IPS-20b (cell line): ENCODE measurements around the gene NOL4.
A peak's percentile ranks its signal among the peaks of the same experiment; 100 is the strongest.
"Not testable (repeated sequence)": the region's sequence is repeated elsewhere in the genome, so short reads cannot be mapped to it uniquely, and the experiment has no call there.

ENCODE experiments used
- H3K27ac ChIP-seq: one replicate; pipeline ENCODE4 v1.5.1; 2013; ENCODE audit warnings: low read length
- H3K27me3 ChIP-seq: 2 replicates; pipeline ENCODE4 v1.6.1; 2013; ENCODE audit warnings: mild to moderate bottlenecking, low read length, inconsistent platforms; ENCODE audit not compliant: insufficient read depth
- H3K36me3 ChIP-seq: 2 replicates; pipeline ENCODE4 v1.6.1; 2013; ENCODE audit warnings: low read depth, mild to moderate bottlenecking, inconsistent platforms, low read length, moderate library complexity; ENCODE audit not compliant: insufficient read depth
- H3K4me1 ChIP-seq: 2 replicates; pipeline ENCODE4 v1.6.1; 2013; ENCODE audit warnings: mild to moderate bottlenecking, control low read depth, inconsistent platforms, low read length, moderate library complexity; ENCODE audit not compliant: insufficient read depth
- H3K4me3 ChIP-seq: 2 replicates; pipeline ENCODE4 v1.5.1; 2013; ENCODE audit warnings: mild to moderate bottlenecking, low read length, inconsistent platforms
- H3K9ac ChIP-seq: 2 replicates; pipeline ENCODE4 v1.6.1; 2013; ENCODE audit warnings: low read depth, mild to moderate bottlenecking, inconsistent platforms, low read length, moderate library complexity
- H3K9me3 ChIP-seq: 2 replicates; pipeline ENCODE4 v1.6.1; 2013; ENCODE audit warnings: mild to moderate bottlenecking, low read depth, low read length, inconsistent platforms; ENCODE audit not compliant: insufficient read depth

NOL4 gene, protein sequence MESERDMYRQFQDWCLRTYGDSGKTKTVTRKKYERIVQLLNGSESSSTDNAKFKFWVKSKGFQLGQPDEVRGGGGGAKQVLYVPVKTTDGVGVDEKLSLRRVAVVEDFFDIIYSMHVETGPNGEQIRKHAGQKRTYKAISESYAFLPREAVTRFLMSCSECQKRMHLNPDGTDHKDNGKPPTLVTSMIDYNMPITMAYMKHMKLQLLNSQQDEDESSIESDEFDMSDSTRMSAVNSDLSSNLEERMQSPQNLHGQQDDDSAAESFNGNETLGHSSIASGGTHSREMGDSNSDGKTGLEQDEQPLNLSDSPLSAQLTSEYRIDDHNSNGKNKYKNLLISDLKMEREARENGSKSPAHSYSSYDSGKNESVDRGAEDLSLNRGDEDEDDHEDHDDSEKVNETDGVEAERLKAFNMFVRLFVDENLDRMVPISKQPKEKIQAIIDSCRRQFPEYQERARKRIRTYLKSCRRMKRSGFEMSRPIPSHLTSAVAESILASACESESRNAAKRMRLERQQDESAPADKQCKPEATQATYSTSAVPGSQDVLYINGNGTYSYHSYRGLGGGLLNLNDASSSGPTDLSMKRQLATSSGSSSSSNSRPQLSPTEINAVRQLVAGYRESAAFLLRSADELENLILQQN

DNA sequence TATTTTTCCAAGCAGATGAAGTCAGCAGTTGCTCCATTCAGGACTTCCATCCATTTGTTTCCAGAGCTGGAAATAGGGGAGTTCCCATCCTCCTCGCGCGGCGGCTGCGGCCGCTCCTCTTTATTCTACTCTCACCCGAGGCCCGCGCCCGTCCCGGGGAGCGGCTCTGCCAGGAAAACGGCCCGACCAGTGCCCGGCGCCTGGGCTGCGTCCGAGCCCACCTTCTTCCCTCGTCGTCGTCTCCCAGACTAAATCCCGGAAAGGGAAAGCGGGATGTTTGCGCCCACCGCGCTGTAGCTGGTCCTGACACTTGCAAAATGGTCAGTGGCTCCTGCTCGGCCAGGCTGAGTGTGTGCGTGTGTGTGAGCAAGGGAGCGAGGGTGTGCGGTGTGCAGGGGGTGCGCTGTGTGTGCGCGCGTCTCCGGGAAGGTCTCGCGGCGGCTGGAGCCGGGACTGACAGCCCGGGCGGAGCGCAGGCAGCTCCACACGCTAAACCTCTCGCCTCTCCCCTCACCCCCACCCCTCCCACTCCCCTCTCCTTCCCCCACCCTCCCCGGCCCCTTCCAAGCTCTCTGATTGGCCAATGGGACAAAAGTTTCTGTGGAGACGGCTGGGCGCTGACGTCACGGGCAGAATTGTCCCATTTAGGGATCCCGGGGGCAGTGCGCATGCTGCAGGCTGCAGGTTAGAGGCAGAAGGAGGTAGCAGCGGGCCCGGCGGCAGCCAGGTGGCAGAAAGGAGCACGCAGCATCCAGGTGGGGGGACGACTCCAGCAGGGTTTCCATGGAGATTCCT lies at the start of gene NOL4:
NOL4 (minus strand) TSS at position 491 of the 795 bp plus-strand sequence. CDS start 1,660 bp downstream, outside the sequence.
- Histone ChIP-seq H3K27me3 (peaks cover 50% of the 10 kb centered on the region), H3K36me3 (no peaks in the 10 kb centered on the region), H3K9me3 (no peaks in the 10 kb centered on the region), H3K4me3 (peak within 1 kb of the TSS; percentile 82), H3K9ac (peak within 1 kb of the TSS; percentile 50; the same call in 1 of the 2 replicates), H3K4me1 (peaks cover 11% of the 10 kb centered on the region; the same call in 1 of the 2 replicates), H3K27ac (no peak within 1 kb of the TSS)

DNA sequence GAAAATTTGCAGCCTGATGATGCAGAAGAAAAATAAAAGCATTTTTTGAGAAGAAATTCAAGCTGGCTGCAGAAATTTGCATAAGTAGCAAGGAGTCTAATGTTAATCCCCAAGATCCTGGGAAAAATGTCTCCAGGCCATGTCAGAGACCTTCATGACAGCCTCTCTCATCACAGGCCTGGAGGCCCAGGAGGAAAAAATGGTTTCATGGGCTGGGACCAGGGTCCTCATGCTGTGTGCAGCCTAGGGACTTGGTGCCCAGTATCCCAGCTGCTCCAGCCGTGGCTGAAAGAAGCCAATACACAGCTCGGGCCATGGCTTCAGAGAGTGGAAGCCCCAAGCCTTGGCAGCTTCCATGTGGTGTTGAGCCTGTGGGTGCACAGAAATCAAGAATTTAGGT lies 41.3 kb upstream of the NOL4 start:
- H3K4me3 ChIP-seq, H3K27me3 ChIP-seq, H3K9ac ChIP-seq, H3K4me1 ChIP-seq, H3K27ac ChIP-seq, H3K36me3 ChIP-seq: not testable (repeated sequence)
- H3K9me3 ChIP-seq = peaks cover 23% of the 10 kb centered on the region

DNA sequence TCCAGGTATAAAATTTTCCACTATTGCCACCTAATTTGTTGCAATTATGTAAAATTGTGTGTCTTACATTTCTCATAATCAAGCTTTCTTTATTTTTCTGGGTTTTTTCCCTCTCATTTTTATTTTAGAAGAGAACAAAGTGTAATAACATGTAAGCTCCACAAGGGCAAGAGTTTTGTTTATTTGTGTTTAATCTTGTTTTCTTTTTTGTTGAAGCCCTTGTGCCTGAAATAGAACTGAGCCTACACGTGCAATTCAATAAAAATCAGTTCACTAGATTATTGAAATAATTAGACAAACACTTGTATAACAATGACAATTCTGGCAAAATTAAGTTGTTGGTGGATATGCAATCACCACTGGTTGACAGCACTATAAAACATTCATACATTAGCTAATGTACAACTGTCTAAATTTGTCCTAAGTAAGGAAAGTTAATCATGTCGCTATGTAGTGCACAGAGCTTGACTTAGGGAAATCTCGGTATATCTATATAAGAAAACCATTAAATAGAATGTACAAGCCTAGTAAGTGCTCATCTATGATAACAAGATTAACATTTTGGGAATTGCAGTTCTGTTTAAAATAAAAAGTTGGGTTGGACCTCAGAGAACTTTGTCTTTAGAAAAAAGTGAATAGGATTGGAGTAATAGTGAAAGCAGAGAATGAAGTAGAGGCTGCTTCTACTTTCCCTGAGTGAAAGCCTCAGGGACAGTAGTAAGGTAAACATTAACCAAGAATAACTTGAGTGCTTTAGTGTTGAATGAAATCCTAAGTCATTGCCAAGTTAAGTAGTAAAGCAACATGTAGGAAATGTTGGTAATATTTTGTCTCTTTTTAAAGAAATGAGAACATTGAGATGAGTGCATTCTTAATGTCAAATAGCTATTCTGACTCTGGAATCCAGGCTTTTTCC lies 37.4 kb upstream of the NOL4 start:
- Histone ChIP-seq H3K27me3 (no peaks in the 10 kb centered on the region), H3K4me3 (no peak overlapping the region), H3K36me3 (no peaks in the 10 kb centered on the region), H3K27ac (no peak overlapping the region), H3K4me1 (peaks cover 4% of the 10 kb centered on the region; the same call in 1 of the 2 replicates), H3K9me3 (peaks cover 15% of the 10 kb centered on the region), H3K9ac (no peak overlapping the region)

DNA sequence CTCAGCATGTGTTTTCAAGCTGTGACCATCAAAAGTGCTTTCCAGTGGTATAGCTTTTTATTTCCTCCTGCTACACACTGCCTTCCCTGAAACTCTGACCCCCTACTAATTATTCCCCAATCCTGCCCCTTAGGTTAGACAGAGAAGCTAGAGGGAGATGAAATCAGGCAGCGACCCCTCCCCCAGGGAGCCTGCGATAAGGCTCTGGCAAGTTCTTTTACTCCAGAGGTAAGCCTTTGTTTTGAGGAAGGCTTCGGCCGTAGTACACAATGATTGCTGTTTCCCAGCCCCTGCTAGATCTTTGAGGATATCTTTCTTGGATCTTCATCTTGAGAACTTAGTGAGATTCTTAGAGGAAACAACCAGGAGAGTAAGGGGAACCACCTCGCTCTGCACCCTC lies 33.5 kb upstream of the NOL4 start:
- no peak overlapping the region for H3K4me3 ChIP-seq
- H3K27ac ChIP-seq = no peak overlapping the region
- H3K36me3 ChIP-seq = no peaks in the 10 kb centered on the region
- H3K9ac ChIP-seq = no peak overlapping the region
- peaks cover 4% of the 10 kb centered on the region; the same call in 1 of the 2 replicates for H3K4me1 ChIP-seq
- H3K27me3 ChIP-seq = no peaks in the 10 kb centered on the region
- no peaks in the 10 kb centered on the region for H3K9me3 ChIP-seq

DNA sequence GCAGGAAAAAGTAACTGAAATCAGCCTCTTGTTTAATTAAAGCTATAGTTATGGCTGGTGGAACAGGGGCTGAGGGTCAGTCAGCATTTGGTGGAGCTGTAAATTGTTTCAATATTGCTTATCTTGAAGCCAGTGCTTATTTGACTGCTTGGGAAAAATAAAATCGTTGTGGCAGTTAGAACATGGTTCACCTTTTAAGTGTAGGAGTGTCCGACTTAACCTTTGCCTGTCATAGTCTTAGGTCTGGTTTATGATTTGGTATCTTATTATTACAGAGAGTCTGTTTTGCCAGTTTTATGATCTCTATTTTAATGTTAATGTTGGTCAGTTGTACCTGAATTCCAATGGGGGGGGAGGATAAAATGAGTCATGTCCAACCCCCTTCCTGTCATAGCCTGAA lies 27.2 kb upstream of the NOL4 start:
- Histone ChIP-seq H3K9me3 (peaks cover 12% of the 10 kb centered on the region; the same call in 1 of the 2 replicates), H3K27me3 (no peaks in the 10 kb centered on the region), H3K27ac (no peak overlapping the region), H3K4me3 (no peak overlapping the region), H3K36me3 (no peaks in the 10 kb centered on the region), H3K4me1 (no peaks in the 10 kb centered on the region), H3K9ac (no peak overlapping the region)

DNA sequence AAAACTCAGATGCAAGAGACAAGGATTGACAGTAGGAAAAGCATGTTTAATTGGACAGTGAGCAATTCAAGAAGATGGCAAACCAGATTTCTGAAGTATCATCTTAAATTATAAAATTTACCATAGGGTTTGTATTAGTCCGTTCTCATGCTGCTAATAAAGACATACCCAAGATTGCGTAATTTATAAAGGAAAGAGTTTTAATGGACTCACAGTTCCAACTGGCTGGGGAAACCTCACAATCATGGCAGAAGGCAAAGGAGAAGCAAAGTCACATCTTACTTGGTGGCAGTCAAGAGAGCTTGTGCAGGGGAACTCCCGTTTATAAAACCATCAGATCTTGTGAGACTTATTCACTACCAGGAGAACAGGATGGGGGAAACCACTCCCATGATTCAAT lies 24.0 kb upstream of the NOL4 start:
- Histone ChIP-seq H3K27me3 (no peaks in the 10 kb centered on the region), H3K4me1 (no peaks in the 10 kb centered on the region), H3K9ac (no peak overlapping the region), H3K4me3 (no peak overlapping the region), H3K27ac (no peak overlapping the region), H3K9me3 (peaks cover 12% of the 10 kb centered on the region; the same call in 1 of the 2 replicates), H3K36me3 (no peaks in the 10 kb centered on the region)

DNA sequence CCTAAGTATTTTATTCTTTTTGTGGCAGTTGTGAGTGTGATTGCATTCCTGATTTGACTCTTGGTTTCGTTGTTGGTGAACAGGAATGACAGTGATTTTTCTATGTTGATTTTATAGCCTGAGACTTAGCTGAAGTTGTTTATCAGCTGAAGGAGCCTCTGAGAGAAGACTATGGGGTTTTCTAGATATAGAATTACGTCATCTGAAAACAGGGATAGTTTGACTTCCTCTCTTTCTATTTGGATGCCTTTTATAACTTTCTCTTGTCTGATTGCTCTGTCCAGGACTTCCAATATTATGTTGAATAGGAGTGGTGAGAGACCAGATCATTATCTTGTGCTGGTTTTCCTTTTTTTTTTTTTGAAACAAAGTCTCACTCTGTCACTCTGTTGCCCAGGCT lies 18.0 kb upstream of the NOL4 start:
- H3K27ac ChIP-seq = no peak overlapping the region
- H3K27me3 ChIP-seq = no peaks in the 10 kb centered on the region
- H3K4me3 ChIP-seq = no peak overlapping the region
- H3K9ac ChIP-seq = no peak overlapping the region
- H3K36me3 ChIP-seq = no peaks in the 10 kb centered on the region
- no peaks in the 10 kb centered on the region for H3K9me3 ChIP-seq
- H3K4me1 ChIP-seq = no peaks in the 10 kb centered on the region; the same call in 1 of the 2 replicates

DNA sequence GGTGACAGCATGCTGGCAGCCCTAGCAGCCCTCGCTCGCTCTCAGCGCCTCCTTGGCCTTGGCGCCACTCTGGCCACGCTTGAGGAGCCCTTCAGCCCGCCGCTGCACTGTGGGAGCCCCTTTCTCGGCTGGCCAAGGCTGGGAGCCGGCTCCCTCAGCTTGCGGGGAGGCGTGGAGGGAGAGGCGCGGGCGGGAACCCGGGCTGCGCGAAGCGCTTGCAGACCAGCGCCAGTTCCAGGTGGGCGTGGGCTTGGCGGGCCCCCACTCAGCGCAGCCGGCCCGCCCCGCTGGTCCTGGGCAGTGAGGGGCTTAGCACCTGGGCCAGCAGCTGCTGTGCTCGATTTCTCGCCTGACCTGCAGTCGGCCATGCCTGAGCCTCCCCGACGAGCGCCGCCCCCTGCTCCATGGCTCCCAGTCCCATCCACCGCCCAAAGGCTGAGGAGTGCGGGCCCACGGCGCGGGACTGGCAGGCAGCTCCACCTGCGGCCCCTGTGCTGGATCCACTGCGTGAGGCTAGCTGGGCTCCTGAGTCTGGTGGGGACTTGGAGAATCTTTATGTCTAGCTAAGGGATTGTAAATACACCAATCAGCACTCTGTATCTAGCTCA lies 9.2 kb upstream of the NOL4 start:
- H3K4me1 ChIP-seq, H3K9me3 ChIP-seq, H3K9ac ChIP-seq, H3K27ac ChIP-seq, H3K36me3 ChIP-seq, H3K27me3 ChIP-seq, H3K4me3 ChIP-seq: not testable (repeated sequence)

DNA sequence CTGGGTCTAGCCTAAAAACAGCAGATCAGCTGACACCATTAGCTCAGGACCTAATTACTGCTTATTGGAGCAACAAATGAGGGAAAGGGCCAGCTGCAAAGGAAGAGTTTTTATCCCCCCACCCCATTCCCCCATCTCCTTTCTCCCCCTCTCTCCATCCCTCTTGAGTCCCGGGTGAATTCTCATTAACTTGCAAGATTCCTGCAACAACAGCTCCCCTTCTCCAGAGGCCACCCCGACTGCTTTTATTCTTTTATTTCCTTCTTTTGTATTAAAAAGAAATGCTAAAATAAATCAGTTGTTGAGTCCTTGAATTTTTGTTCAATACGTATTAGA lies 473 bp upstream of the NOL4 start:
- Histone ChIP-seq H3K36me3 (no peaks in the 10 kb centered on the region), H3K27ac (no peak overlapping the region), H3K9me3 (no peaks in the 10 kb centered on the region), H3K9ac (no peak overlapping the region), H3K4me3 (peak overlapping the region; percentile 53; the same call in 1 of the 2 replicates), H3K4me1 (peaks cover 11% of the 10 kb centered on the region; the same call in 1 of the 2 replicates), H3K27me3 (peaks cover 45% of the 10 kb centered on the region)

DNA sequence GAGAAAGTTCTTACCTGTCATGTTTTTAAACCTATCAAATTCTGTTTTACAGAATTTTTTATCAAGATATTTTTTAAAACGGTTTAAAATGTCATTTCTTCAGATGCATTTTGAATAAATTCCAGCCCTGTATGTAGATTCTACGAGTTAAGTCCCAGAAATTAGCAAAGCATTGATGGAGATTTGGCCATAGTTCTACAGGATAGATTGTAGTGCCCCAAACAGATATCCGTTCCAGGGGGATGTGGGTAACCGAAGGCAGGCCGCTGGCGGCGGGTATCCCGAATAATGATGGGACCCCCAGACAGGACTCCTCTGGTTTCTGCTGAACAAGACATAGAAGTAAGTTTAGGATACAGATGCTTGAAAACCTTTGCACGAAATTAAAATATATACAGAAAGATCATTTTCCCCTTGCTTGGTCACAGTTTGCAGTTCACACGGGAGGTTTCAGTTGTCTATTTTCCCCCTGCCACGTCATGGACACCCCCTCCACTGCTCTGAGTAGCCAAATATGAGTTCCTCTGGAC lies 755 bp downstream of the NOL4 start:
- peaks cover 11% of the 10 kb centered on the region; the same call in 1 of the 2 replicates for H3K4me1 ChIP-seq
- peak overlapping the region; percentile 50; the same call in 1 of the 2 replicates for H3K9ac ChIP-seq
- no peaks in the 10 kb centered on the region for H3K36me3 ChIP-seq
- H3K27ac ChIP-seq = no peak overlapping the region
- peaks cover 57% of the 10 kb centered on the region for H3K27me3 ChIP-seq
- peak overlapping the region; percentile 82 for H3K4me3 ChIP-seq
- H3K9me3 ChIP-seq = no peaks in the 10 kb centered on the region
